SK-N-SH treated with all-trans-retinoic acid at 6 μM for 48 hours (cell line): Measurements from ENCODE around the gene NUP93.

Experiments
- ATAC-seq: fragments of 200-7000 bp; cut with Tn5 transposase; 3 replicates; pipeline ENCODE4 v1.9.1; 2020; ENCODE audit warnings: mild to moderate bottlenecking, moderate library complexity
- ARNTL ChIP-seq: fragments of 450-650 bp; formaldehyde crosslinking; IDR thresholded peaks from 2 replicates; pipeline ENCODE4 v1.5.0; 2020; ENCODE audit warnings: low read depth, mild to moderate bottlenecking, moderate library complexity, borderline replicate concordance
- BACH2 ChIP-seq: fragments of 250-450 bp; sonication (Bioruptor Pico); IDR thresholded peaks from 2 replicates; pipeline ENCODE4 v1.9.0; 2021; ENCODE audit warnings: mild to moderate bottlenecking, borderline replicate concordance
- CSDC2 ChIP-seq: fragments of 250-450 bp; sonication (Bioruptor Pico); IDR thresholded peaks from 2 replicates; pipeline ENCODE4 v1.5.0; 2020; ENCODE audit warnings: mild to moderate bottlenecking, moderate library complexity
- CSRNP3 ChIP-seq: fragments of 250-450 bp; sonication (Bioruptor Pico); IDR thresholded peaks from 2 replicates; pipeline ENCODE4 v1.5.1; 2021; ENCODE audit warnings: mild to moderate bottlenecking, moderate library complexity
- ESRRG ChIP-seq: fragments of 250-450 bp; sonication (Bioruptor Pico); IDR thresholded peaks from 2 replicates; pipeline ENCODE4 v1.6.1; 2021; ENCODE audit warnings: mild to moderate bottlenecking
- GLIS3 ChIP-seq: fragments of 250-450 bp; sonication (Bioruptor Pico); IDR thresholded peaks from 2 replicates; pipeline ENCODE4 v1.5.0; 2020; ENCODE audit warnings: mild to moderate bottlenecking, moderate library complexity
- ISL1 ChIP-seq: fragments of 250-450 bp; sonication (Bioruptor Pico); IDR thresholded peaks from 2 replicates; pipeline ENCODE4 v2.1.2; 2022; ENCODE audit warnings: mild to moderate bottlenecking, moderate library complexity
- OSR1 ChIP-seq: fragments of 250-450 bp; sonication (Bioruptor Pico); IDR thresholded peaks from 2 replicates; pipeline ENCODE4 v1.8.0; 2022; ENCODE audit warnings: moderate library complexity, mild to moderate bottlenecking, inconsistent platforms
- POU6F1 ChIP-seq: fragments of 250-450 bp; sonication (Bioruptor Pico); IDR thresholded peaks from 2 replicates; pipeline ENCODE4 v1.8.0; 2021; ENCODE audit warnings: low read depth, mild to moderate bottlenecking, moderate library complexity, borderline replicate concordance
- PPARA ChIP-seq: fragments of 250-450 bp; sonication (Bioruptor Pico); IDR thresholded peaks from 2 replicates; pipeline ENCODE4 v1.5.0; 2020; ENCODE audit warnings: mild to moderate bottlenecking, borderline replicate concordance
- RARB ChIP-seq: fragments of 250-450 bp; sonication (Bioruptor Pico); IDR thresholded peaks from 2 replicates; pipeline ENCODE4 v1.8.0; 2021; ENCODE audit warnings: mild to moderate bottlenecking, moderate library complexity
- SNAI2 ChIP-seq: fragments of 250-450 bp; sonication (Bioruptor Pico); IDR thresholded peaks from 2 replicates; pipeline ENCODE4 v1.5.0; 2020; ENCODE audit warnings: mild to moderate bottlenecking, moderate library complexity
- TCF4 ChIP-seq: fragments of 250-450 bp; sonication (Bioruptor Pico); IDR thresholded peaks from 2 replicates; pipeline ENCODE4 v1.8.0; 2021; ENCODE audit warnings: mild to moderate bottlenecking, moderate library complexity, borderline replicate concordance
- TOX ChIP-seq: fragments of 250-450 bp; sonication (Bioruptor Pico); IDR thresholded peaks from 2 replicates; pipeline ENCODE4 v1.8.0; 2021; ENCODE audit warnings: mild to moderate bottlenecking, moderate library complexity, borderline replicate concordance
- ZC3H10 ChIP-seq: fragments of 250-450 bp; sonication (Bioruptor Pico); IDR thresholded peaks from 2 replicates; pipeline ENCODE4 v1.5.1; 2021; ENCODE audit warnings: mild to moderate bottlenecking, moderate library complexity
- ZFP3 ChIP-seq: fragments of 250-450 bp; sonication (Bioruptor Pico); IDR thresholded peaks from 2 replicates; pipeline ENCODE4 v1.5.0; 2020; ENCODE audit warnings: mild to moderate bottlenecking, moderate library complexity
- ZFP30 ChIP-seq: fragments of 450-650 bp; formaldehyde crosslinking; IDR thresholded peaks from 2 replicates; pipeline ENCODE4 v1.5.0; 2022; ENCODE audit warnings: mild to moderate bottlenecking, moderate library complexity
- ZNF565 ChIP-seq: fragments of 450-650 bp; formaldehyde crosslinking; conservative IDR thresholded peaks from 2 replicates; pipeline ENCODE4 v1.5.0; 2020; ENCODE audit warnings: low read depth, mild to moderate bottlenecking, moderate library complexity
- ZNF70 ChIP-seq: fragments of 450-650 bp; formaldehyde crosslinking; IDR thresholded peaks from 2 replicates; pipeline ENCODE4 v1.5.0; 2020; ENCODE audit warnings: mild to moderate bottlenecking, moderate library complexity
- ZNF8 ChIP-seq: fragments of 450-650 bp; formaldehyde crosslinking; IDR thresholded peaks from 2 replicates; pipeline ENCODE4 v1.5.0; 2020; ENCODE audit warnings: mild to moderate bottlenecking, moderate library complexity
- TF ChIP-seq, protein P1 (sequence below): fragments of 250-450 bp; sonication (Bioruptor Pico); IDR thresholded peaks from 2 replicates; pipeline ENCODE4 v1.5.0; 2020; ENCODE audit warnings: mild to moderate bottlenecking, moderate library complexity
- TF ChIP-seq, protein P2 (sequence below): fragments of 250-450 bp; sonication (Bioruptor Pico); IDR thresholded peaks from 2 replicates; pipeline ENCODE4 v1.5.1; 2020; ENCODE audit warnings: low read depth, mild to moderate bottlenecking, moderate library complexity
- TF ChIP-seq, protein P3 (sequence below): fragments of 250-450 bp; sonication (Bioruptor Pico); IDR thresholded peaks from 2 replicates; pipeline ENCODE4 v1.8.0; 2020; ENCODE audit warnings: mild to moderate bottlenecking, moderate library complexity, borderline replicate concordance

Gene NUP93

DNA sequence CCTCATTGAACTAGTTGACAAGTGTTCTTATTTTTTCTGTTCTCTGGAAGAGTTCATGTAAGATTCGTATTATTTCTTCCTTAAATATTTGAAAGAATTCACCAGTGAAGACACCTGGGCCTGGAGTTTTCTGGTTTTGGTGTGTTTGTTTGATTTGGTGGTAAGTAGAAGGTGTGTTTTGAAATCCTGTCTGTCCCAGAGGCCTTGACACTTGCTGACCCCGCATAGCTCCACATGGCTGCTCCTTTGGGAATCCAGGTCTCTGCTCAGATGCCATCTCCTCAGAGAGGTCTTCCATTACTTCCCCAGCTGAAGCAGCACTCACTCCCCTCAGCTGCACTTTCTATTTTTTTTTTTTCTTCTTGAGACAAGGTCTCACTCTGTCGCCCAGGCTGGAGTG, 5.7 kb upstream of the NUP93 start:
- TF ChIP-seq, protein P1, sequence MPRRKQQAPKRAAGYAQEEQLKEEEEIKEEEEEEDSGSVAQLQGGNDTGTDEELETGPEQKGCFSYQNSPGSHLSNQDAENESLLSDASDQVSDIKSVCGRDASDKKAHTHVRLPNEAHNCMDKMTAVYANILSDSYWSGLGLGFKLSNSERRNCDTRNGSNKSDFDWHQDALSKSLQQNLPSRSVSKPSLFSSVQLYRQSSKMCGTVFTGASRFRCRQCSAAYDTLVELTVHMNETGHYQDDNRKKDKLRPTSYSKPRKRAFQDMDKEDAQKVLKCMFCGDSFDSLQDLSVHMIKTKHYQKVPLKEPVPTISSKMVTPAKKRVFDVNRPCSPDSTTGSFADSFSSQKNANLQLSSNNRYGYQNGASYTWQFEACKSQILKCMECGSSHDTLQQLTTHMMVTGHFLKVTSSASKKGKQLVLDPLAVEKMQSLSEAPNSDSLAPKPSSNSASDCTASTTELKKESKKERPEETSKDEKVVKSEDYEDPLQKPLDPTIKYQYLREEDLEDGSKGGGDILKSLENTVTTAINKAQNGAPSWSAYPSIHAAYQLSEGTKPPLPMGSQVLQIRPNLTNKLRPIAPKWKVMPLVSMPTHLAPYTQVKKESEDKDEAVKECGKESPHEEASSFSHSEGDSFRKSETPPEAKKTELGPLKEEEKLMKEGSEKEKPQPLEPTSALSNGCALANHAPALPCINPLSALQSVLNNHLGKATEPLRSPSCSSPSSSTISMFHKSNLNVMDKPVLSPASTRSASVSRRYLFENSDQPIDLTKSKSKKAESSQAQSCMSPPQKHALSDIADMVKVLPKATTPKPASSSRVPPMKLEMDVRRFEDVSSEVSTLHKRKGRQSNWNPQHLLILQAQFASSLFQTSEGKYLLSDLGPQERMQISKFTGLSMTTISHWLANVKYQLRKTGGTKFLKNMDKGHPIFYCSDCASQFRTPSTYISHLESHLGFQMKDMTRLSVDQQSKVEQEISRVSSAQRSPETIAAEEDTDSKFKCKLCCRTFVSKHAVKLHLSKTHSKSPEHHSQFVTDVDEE = no peak
- no peak for TF ChIP-seq RARB (CRISPR knock-in tag)
- no peak for TF ChIP-seq CSDC2 (CRISPR knock-in tag)
- no peak for TF ChIP-seq ZNF8 (CRISPR knock-in tag)
- TF ChIP-seq BACH2 (CRISPR knock-in tag) = no peak
- TF ChIP-seq SNAI2 (CRISPR knock-in tag) = no peak
- TF ChIP-seq, protein P2, sequence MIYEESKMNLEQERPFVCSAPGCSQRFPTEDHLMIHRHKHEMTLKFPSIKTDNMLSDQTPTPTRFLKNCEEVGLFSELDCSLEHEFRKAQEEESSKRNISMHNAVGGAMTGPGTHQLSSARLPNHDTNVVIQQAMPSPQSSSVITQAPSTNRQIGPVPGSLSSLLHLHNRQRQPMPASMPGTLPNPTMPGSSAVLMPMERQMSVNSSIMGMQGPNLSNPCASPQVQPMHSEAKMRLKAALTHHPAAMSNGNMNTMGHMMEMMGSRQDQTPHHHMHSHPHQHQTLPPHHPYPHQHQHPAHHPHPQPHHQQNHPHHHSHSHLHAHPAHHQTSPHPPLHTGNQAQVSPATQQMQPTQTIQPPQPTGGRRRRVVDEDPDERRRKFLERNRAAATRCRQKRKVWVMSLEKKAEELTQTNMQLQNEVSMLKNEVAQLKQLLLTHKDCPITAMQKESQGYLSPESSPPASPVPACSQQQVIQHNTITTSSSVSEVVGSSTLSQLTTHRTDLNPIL (CRISPR knock-in tag) = no peak
- no peak for TF ChIP-seq PPARA (CRISPR knock-in tag)
- no peak for TF ChIP-seq ZFP30 (CRISPR knock-in tag)
- no peak for TF ChIP-seq GLIS3
- TF ChIP-seq ZC3H10 (CRISPR knock-in tag) = no peak
- TF ChIP-seq OSR1 (CRISPR knock-in tag) = no peak
- TF ChIP-seq ZNF70 (CRISPR knock-in tag) = no peak
- no peak for TF ChIP-seq ESRRG
- TF ChIP-seq ZFP3 (CRISPR knock-in tag) = no peak
- TF ChIP-seq ZNF565 (CRISPR knock-in tag) = no peak
- TF ChIP-seq, all 23 proteins: peak for 0
- ATAC-seq = no peak

GRCh38 chr16:56726283-56726682, 3.6 kb upstream of the NUP93 start:
- TF ChIP-seq SNAI2 (CRISPR knock-in tag) (no peak), CSRNP3 (CRISPR knock-in tag) (no peak), ZNF565 (CRISPR knock-in tag) (no peak), ZC3H10 (CRISPR knock-in tag) (no peak), TOX (CRISPR knock-in tag) (no peak), ISL1 (CRISPR knock-in tag) (no peak), ZFP3 (CRISPR knock-in tag) (no peak), PPARA (CRISPR knock-in tag) (no peak), POU6F1 (CRISPR knock-in tag) (no peak), ZNF8 (CRISPR knock-in tag) (no peak), GLIS3 (no peak), OSR1 (CRISPR knock-in tag) (no peak), TCF4 (no peak), ZNF70 (CRISPR knock-in tag) (no peak), ZFP30 (CRISPR knock-in tag) (no peak), ESRRG (no peak), ARNTL (CRISPR knock-in tag) (no peak)
- TF ChIP-seq, protein P3, sequence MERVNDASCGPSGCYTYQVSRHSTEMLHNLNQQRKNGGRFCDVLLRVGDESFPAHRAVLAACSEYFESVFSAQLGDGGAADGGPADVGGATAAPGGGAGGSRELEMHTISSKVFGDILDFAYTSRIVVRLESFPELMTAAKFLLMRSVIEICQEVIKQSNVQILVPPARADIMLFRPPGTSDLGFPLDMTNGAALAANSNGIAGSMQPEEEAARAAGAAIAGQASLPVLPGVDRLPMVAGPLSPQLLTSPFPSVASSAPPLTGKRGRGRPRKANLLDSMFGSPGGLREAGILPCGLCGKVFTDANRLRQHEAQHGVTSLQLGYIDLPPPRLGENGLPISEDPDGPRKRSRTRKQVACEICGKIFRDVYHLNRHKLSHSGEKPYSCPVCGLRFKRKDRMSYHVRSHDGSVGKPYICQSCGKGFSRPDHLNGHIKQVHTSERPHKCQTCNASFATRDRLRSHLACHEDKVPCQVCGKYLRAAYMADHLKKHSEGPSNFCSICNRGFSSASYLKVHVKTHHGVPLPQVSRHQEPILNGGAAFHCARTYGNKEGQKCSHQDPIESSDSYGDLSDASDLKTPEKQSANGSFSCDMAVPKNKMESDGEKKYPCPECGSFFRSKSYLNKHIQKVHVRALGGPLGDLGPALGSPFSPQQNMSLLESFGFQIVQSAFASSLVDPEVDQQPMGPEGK = no peak
- TF ChIP-seq, protein P1 = no peak
- ATAC-seq = no peak
